Smooth muscle cell (in vitro differentiated cells): ENCODE data around the gene PODNL1. TPM values are rescaled to one million over a fixed set of nuclear protein-coding genes. Genes with fewer than 3 reads are reported as not detected.

Experiments
- DNase-seq: peaks from one replicate; lab custom pipeline; 2025; ENCODE audit not compliant: unreplicated experiment; lab: John Stamatoyannopoulos, UW
- H2AFZ ChIP-seq: fragments of 200-600 bp; sonication (generic); 2 replicates; pipeline ENCODE4 v1.6.0; 2016; ENCODE audit warnings: antibody characterized with exemption, low read depth, mild to moderate bottlenecking
- H3F3A ChIP-seq: fragments of 200-600 bp; sonication (generic); 2 replicates; pipeline ENCODE4 v1.6.0; 2017; ENCODE audit warnings: antibody characterized with exemption, low read depth
- H3K27ac ChIP-seq: fragments of 200-600 bp; sonication (generic); 2 replicates; pipeline ENCODE4 v1.5.1; 2016; ENCODE audit warnings: low read depth, mild to moderate bottlenecking
- H3K27me3 ChIP-seq: fragments of 200-600 bp; sonication (generic); 2 replicates; pipeline ENCODE4 v1.6.1; 2016; ENCODE audit warnings: low read depth, mild to moderate bottlenecking
- H3K36me3 ChIP-seq: fragments of 200-600 bp; sonication (generic); 2 replicates; pipeline ENCODE4 v1.5.1; 2016; ENCODE audit warnings: low read depth
- H3K4me1 ChIP-seq: fragments of 200-600 bp; sonication (generic); 2 replicates; pipeline ENCODE4 v1.5.1; 2016; ENCODE audit warnings: low read depth
- H3K4me2 ChIP-seq: fragments of 200-600 bp; sonication (generic); 2 replicates; pipeline ENCODE4 v1.6.0; 2016; ENCODE audit warnings: mild to moderate bottlenecking
- H3K4me3 ChIP-seq: fragments of 200-600 bp; sonication (generic); 2 replicates; pipeline ENCODE4 v1.5.1; 2016; ENCODE audit warnings: mild to moderate bottlenecking
- H3K79me2 ChIP-seq: fragments of 200-600 bp; sonication (generic); 2 replicates; pipeline ENCODE4 v1.6.0; 2016; ENCODE audit warnings: low read depth, mild to moderate bottlenecking
- H3K9ac ChIP-seq: fragments of 200-600 bp; sonication (generic); 2 replicates; pipeline ENCODE4 v1.6.0; 2016; ENCODE audit warnings: low read depth
- H3K9me3 ChIP-seq: fragments of 200-600 bp; sonication (generic); replicated peaks from 2 replicates; pipeline ENCODE4 v1.5.1; 2016; ENCODE audit warnings: low read depth
- H4K20me1 ChIP-seq: fragments of 200-600 bp; sonication (generic); 2 replicates; pipeline ENCODE4 v1.6.0; 2016; ENCODE audit warnings: low read depth
- WGBS: methylation state at CpG from one replicate; pipeline ENCODE4 v1.1.7; 2016; ENCODE audit warnings: low lambda C conversion rate; 5-methylcytosine and 5-hydroxymethylcytosine counted together
- polyA plus RNA-seq: library from polyadenylated mRNA; unstranded; fragments of >200 nt; fragmentation: Nextera tagmentation; extraction: Ambion mirVana; gene quantifications from 2 replicates; pipeline ENCODE4 v1.2.1, GENCODE V29; 2016
- total RNA-seq: library from RNA; depleted of rRNA; stranded (reverse); fragments of >200 nt; gene quantifications from 2 replicates; pipeline ENCODE4 v1.2.3, GENCODE V29; 2014
- TF ChIP-seq, protein P1 (sequence below): fragments of 200-600 bp; sonication (generic); IDR thresholded peaks from 2 replicates; pipeline ENCODE4 v1.5.1; 2017; ENCODE audit warnings: borderline replicate concordance, mild to moderate bottlenecking, antibody characterized with exemption; ENCODE audit not compliant: insufficient read depth, poor library complexity, severe bottlenecking

PODNL1 gene
- total and polyA plus RNA-seq, 2 experiments from 2014 or later, result 8.9 to 53.9 TPM

DNA sequence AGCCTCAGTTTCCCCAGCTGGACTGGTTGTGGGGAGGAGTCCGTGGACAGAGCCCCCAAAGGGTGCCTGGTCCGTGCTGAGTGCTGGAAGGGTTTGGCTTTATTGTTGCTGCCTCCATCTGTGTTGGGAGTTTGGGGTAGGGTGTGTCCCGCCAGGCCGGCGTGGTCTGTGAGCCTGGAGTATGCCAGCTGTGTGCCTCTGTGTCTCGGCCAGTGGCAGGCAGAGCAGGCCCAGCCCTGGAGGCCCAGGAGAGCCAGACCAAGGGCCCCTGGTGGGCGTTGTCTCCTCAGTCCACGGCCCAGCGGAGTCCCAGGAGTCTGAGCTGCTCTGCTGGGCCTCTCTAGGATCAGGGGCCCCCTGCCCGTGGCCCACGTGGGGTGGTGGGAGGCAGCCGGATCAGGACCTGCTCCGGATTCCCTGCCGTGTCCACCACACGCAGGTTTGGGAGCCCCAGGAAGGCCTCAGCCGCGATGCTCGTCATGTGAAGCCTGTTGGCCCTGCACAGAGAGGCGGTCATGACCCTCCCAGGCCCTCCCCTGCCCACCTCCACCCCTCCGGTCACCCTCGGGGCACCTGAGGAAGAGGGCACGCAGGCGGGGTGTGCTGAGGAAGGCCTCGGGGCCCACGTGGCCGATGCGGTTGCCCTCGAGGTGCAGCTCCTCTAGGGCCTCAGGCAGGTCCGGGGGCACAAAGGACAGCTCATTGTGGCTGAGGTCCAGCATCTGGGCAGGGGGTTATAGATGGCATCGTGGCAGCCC is 6.6 kb downstream of the PODNL1 start:
- Histone ChIP-seq H3F3A (no peaks in the 10 kb centered on the region), H3K9ac (no peak overlapping the region), H3K36me3 (no peaks in the 10 kb centered on the region), H4K20me1 (no peaks in the 10 kb centered on the region), H2AFZ (no peak overlapping the region), H3K27me3 (no peaks in the 10 kb centered on the region), H3K79me2 (no peaks in the 10 kb centered on the region), H3K4me2 (no peak overlapping the region), H3K9me3 (no peaks in the 10 kb centered on the region), H3K4me3 (no peak overlapping the region), H3K4me1 (peaks cover 8% of the 10 kb centered on the region), H3K27ac (no peak overlapping the region)
- DNase-seq, result no peak
- 95% methylated on average over 30 of the region's 30 CpGs for WGBS
- TF ChIP-seq, protein P1, sequence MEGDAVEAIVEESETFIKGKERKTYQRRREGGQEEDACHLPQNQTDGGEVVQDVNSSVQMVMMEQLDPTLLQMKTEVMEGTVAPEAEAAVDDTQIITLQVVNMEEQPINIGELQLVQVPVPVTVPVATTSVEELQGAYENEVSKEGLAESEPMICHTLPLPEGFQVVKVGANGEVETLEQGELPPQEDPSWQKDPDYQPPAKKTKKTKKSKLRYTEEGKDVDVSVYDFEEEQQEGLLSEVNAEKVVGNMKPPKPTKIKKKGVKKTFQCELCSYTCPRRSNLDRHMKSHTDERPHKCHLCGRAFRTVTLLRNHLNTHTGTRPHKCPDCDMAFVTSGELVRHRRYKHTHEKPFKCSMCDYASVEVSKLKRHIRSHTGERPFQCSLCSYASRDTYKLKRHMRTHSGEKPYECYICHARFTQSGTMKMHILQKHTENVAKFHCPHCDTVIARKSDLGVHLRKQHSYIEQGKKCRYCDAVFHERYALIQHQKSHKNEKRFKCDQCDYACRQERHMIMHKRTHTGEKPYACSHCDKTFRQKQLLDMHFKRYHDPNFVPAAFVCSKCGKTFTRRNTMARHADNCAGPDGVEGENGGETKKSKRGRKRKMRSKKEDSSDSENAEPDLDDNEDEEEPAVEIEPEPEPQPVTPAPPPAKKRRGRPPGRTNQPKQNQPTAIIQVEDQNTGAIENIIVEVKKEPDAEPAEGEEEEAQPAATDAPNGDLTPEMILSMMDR, result no peak

DNA sequence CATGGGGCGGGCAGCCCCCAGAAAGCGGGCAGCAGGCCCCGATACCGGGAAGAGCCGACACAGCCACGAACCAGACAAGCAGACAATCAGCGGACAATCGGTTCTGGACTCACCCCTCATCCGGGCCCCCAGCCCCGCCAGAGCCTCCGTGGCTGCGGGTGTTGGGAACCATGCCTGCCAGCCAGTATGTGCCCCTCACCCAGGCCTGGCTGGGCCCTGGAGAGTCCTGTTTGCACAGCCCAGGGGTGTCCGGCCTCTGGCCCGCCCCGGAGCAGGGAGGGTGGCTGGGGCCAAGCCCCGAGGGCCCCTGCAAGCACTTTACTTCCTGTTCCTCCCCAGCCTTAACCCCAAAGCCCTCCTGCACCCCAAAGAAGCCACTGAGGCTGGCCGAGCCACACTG is 7.8 kb downstream of the PODNL1 start:
- H3F3A ChIP-seq, result no peaks in the 10 kb centered on the region
- H4K20me1 ChIP-seq, result no peaks in the 10 kb centered on the region
- 95% methylated on average over 13 of the region's 17 CpGs for WGBS
- no peaks in the 10 kb centered on the region for H3K27me3 ChIP-seq
- no peak overlapping the region for H3K4me3 ChIP-seq
- no peaks in the 10 kb centered on the region for H3K4me1 ChIP-seq
- H2AFZ ChIP-seq, result no peak overlapping the region
- no peak for DNase-seq
- H3K9ac ChIP-seq, result no peak overlapping the region
- H3K27ac ChIP-seq, result no peak overlapping the region
- H3K36me3 ChIP-seq, result no peaks in the 10 kb centered on the region
- H3K9me3 ChIP-seq, result no peaks in the 10 kb centered on the region
- H3K4me2 ChIP-seq, result no peak overlapping the region
- no peaks in the 10 kb centered on the region for H3K79me2 ChIP-seq
- TF ChIP-seq, protein P1, result no peak

DNA sequence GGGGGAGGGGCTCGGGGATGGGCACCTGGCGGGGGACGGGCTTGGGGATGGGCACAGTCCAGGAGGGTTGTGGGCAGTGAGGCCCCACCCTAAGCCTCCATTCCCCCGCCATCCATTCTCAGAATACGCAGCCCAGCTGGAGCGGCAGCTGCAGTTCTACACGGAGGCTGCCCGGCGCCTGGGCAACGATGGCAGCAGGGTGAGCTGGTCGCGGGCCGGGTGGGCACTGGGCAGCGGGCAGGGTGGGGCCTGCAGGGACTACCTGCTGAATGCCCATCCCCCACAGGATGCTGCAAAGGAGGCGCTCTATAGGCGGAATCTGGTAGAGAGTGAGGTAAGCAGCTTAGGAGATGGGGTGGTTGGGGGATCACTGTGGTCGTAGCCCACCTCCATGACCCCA is 8.3 kb downstream of the PODNL1 start:
- H3K36me3 ChIP-seq, result no peaks in the 10 kb centered on the region
- no peak for DNase-seq
- H3K9me3 ChIP-seq, result no peaks in the 10 kb centered on the region
- H3K9ac ChIP-seq, result no peak overlapping the region
- WGBS, result 93% methylated on average over 11 of the region's 17 CpGs
- H3K27me3 ChIP-seq, result no peaks in the 10 kb centered on the region
- H3K4me2 ChIP-seq, result no peak overlapping the region
- H3K4me1 ChIP-seq, result no peaks in the 10 kb centered on the region
- H3K79me2 ChIP-seq, result no peaks in the 10 kb centered on the region
- H2AFZ ChIP-seq, result no peak overlapping the region
- TF ChIP-seq, protein P1, result no peak
- no peaks in the 10 kb centered on the region for H4K20me1 ChIP-seq
- no peak overlapping the region for H3K27ac ChIP-seq
- no peak overlapping the region for H3K4me3 ChIP-seq
- no peaks in the 10 kb centered on the region for H3F3A ChIP-seq

DNA sequence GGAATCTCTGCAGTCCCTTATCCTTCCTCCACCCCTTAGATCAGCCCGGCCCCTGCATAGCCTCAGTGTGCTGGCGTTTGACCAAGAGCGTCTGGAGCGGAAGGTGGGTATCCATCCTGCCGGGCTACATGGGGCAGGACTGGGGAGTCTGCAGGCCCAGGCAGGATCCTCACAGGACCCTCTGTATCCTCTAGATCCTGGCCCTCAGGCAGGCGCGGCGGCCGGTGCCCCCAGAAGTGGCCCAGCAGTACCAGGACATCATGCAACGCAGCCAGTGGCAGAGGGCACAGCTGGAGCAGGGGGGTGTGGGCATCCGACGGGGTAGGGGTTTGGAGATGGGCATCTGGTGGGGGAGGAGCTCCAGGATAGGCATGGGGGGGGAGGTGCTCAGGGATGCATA is 8.9 kb downstream of the PODNL1 start:
- 96% methylated on average over 9 of the region's 12 CpGs for WGBS

More for the DNA sequence above, 8.9 kb downstream of the PODNL1 start:
- Histone ChIP-seq H3F3A (no peaks in the 10 kb centered on the region), H3K9me3 (no peaks in the 10 kb centered on the region), H3K4me3 (no peak overlapping the region), H3K9ac (no peak overlapping the region), H3K36me3 (no peaks in the 10 kb centered on the region), H4K20me1 (no peaks in the 10 kb centered on the region), H3K4me2 (no peak overlapping the region), H3K4me1 (no peaks in the 10 kb centered on the region), H3K27ac (no peak overlapping the region), H3K79me2 (no peaks in the 10 kb centered on the region), H3K27me3 (no peaks in the 10 kb centered on the region), H2AFZ (no peak overlapping the region)
- no peak for DNase-seq
- TF ChIP-seq, protein P1, result no peak
